HG02943 (cell line): ENCODE data around the gene NTF4.
"Not testable (repeated sequence)": the region's sequence is repeated elsewhere in the genome, so short reads cannot be mapped to it uniquely, and the experiment has no call there.

Experiments used
- ATAC-seq: cut with Tn5 transposase; IDR thresholded peaks from one replicate; pipeline ENCODE4 v1.9.1; 2021; ENCODE audit warnings: mild to moderate bottlenecking, low read depth, moderate library complexity; ENCODE audit not compliant: unreplicated experiment

NTF4 gene

GRCh38 chr19:49025088-49025487 lies 39.5 kb downstream of the NTF4 start:
- ATAC-seq = not testable (repeated sequence)

- ATAC-seq = not testable (repeated sequence)
Observed at GRCh38 chr19:49024233-49024632, 40.4 kb downstream of the NTF4 start, which contains the start of gene CGB3. TSS of gene CGB3 (minus strand) at chr19:49024333. CDS start at chr19:49023971, 362 bp downstream.

- ATAC-seq = no peak
Observed at GRCh38 chr19:49022116-49022515, 42.5 kb downstream of the NTF4 start.

GRCh38 chr19:49020931-49021895 lies 43.4 kb downstream of the NTF4 start:
- no peak for ATAC-seq

GRCh38 chr19:49020342-49020741 lies 44.3 kb downstream of the NTF4 start:
- ATAC-seq = no peak

- ATAC-seq = no peak
Observed at GRCh38 chr19:49019242-49019932, 45.2 kb downstream of the NTF4 start.

GRCh38 chr19:49018388-49019241 lies 46.0 kb downstream of the NTF4 start:
- not testable (repeated sequence) for ATAC-seq

- ATAC-seq = no peak
Observed at GRCh38 chr19:49017666-49018351, 46.8 kb downstream of the NTF4 start.

GRCh38 chr19:49017041-49017665 lies 47.5 kb downstream of the NTF4 start, which contains the start of gene LHB:
TSS of gene LHB (minus strand) at chr19:49017091. CDS start at chr19:49017081, 10 bp downstream.
- no peak for ATAC-seq

- no peak for ATAC-seq
Observed at GRCh38 chr19:49016067-49016839, 48.4 kb downstream of the NTF4 start.

- no peak for ATAC-seq
Observed at GRCh38 chr19:49014870-49015255, 49.8 kb downstream of the NTF4 start.

- ATAC-seq = no peak
Observed at GRCh38 chr19:49014123-49014869, 50.3 kb downstream of the NTF4 start.

GRCh38 chr19:49011194-49011593 lies 53.4 kb downstream of the NTF4 start:
- no peak for ATAC-seq
